Posterior cingulate gyrus (tissue), 11 donors: ENCODE data around the gene SEC63.
"Not testable (repeated sequence)": the region's sequence is repeated elsewhere in the genome, so short reads cannot be mapped to it uniquely, and the experiment has no call there.

Source experiments
- DNase-seq, 10 donors: peaks; one replicate each; pipeline versions ENCODE4 v3.0.0 to v3.0.0-alpha.2; 2020 to 2021; ENCODE audit warnings: mixed read lengths in 3 of 10
- intact Hi-C: fragments of 100-400 bp; cut with DNase I; formaldehyde crosslinking; loops from one replicate; pipeline ENCODE4 v1.15.1; 2023

SEC63 gene, protein sequence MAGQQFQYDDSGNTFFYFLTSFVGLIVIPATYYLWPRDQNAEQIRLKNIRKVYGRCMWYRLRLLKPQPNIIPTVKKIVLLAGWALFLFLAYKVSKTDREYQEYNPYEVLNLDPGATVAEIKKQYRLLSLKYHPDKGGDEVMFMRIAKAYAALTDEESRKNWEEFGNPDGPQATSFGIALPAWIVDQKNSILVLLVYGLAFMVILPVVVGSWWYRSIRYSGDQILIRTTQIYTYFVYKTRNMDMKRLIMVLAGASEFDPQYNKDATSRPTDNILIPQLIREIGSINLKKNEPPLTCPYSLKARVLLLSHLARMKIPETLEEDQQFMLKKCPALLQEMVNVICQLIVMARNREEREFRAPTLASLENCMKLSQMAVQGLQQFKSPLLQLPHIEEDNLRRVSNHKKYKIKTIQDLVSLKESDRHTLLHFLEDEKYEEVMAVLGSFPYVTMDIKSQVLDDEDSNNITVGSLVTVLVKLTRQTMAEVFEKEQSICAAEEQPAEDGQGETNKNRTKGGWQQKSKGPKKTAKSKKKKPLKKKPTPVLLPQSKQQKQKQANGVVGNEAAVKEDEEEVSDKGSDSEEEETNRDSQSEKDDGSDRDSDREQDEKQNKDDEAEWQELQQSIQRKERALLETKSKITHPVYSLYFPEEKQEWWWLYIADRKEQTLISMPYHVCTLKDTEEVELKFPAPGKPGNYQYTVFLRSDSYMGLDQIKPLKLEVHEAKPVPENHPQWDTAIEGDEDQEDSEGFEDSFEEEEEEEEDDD

DNA sequence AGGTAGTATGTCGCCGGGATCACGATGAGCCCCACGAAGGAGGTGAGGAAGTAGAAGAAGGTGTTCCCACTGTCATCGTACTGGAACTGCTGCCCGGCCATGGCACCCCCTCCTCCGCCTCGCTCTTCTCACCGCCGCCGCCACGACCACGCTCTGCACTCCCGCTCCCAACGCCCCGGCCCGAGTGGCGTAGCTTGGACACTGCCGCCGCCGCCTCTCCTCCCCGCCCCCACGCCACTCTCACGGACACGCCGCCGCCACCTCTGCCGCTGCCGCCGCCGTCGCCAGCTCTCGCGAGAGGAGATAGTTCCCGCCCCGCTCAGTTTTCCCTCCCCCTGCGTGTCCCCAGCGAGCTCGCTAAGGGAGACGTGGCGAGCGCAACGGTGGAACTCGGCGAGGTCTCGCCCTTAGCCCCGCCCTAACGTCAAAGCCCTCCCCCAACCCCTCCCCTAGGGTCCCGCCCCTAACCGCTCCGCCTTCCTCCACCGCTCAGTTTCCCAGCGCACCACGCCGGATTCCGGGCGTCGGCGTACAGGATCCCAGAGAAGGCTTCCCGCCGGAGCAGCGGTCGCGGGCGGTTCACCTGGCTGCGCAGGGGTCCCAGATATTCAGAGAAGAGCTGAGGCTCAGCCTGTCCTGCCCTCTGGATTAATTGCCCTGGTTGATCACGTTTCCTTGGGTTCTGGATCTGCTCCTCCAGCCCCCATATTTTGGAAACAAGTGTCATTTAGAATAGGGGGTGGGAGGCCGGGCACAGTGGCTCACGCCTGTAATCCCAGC is at the start of gene SEC63:
Gene SEC63, minus strand, starts transcription at position 300 of the 780 bp plus-strand sequence. Its CDS starts 199 bp downstream, at position 101.
- intact Hi-C loops = loop anchor here (1.0 kb wide), 1 partner anchor 116 kb away; the partner anchor contains the start of gene OSTM1
- peak; percentile 96 to 100 (median 98) for DNase-seq

DNA sequence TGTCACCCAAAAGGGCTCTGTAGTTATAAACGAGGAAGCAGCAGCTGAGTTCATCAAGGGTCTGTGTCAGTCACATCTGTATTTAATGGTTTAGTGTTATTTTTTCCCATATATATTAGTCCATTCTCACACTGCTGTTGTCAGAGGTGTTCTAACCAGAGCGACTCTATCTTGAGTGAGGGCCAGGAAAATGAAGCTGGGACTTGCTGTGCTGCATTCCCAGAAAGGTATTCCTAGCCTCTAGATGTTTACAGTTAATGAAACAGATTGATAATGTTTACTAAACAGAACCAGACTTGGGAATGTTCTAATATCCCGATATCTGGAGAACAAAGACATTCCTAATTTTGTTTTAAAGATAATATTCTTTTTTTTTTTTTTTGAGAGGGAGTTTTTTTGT is 48.0 kb upstream of the SEC63 start:
- intact Hi-C loops = no loop called here

GRCh38 chr6:108004861-108005260 is 46.9 kb upstream of the SEC63 start:
- intact Hi-C loops = no loop called here
- peak in 1 of 10 donors; percentile 70 for DNase-seq

More for the DNA sequence above, 48.0 kb upstream of the SEC63 start:
- no peak for DNase-seq

- DNase-seq = peak in 9 of 10 donors; percentile 54 to 95 (median 74)
- intact Hi-C loops = no loop called here
These were observed 44.6 kb upstream of the SEC63 start for GRCh38 chr6:108002365-108003221.

DNA sequence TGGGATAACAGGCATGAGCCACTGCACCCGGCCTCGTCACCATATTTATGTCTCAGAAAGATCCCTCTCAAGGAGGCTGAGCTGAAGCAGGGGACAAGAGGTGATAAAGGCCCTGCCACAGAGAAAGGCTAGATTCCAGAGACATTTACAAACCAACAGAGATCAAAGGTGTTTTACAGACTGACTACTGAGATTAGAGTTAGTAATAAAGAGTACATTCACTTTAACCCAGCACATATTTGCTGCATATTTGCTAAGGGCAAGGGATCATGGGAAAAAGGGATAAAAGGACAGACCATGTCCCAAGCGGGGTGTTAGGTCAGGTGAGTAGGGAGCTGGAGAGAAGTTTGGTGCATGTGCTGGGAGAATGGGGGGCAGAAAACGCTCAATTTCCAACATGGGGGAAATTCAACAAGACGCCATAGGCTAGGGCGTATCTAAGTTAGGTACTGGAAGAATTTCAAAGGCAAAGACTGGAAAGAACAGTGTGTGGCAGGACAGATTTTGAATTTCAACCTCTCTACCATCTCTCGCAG is 43.8 kb upstream of the SEC63 start:
- intact Hi-C loops = no loop called here
- DNase-seq = no peak

- intact Hi-C loops, DNase-seq: not testable (repeated sequence)
These were observed 42.3 kb upstream of the SEC63 start for GRCh38 chr6:108000259-108000658.

- intact Hi-C loops = no loop called here
- DNase-seq = no peak
These were observed 41.3 kb upstream of the SEC63 start for GRCh38 chr6:107999341-107999740.

DNA sequence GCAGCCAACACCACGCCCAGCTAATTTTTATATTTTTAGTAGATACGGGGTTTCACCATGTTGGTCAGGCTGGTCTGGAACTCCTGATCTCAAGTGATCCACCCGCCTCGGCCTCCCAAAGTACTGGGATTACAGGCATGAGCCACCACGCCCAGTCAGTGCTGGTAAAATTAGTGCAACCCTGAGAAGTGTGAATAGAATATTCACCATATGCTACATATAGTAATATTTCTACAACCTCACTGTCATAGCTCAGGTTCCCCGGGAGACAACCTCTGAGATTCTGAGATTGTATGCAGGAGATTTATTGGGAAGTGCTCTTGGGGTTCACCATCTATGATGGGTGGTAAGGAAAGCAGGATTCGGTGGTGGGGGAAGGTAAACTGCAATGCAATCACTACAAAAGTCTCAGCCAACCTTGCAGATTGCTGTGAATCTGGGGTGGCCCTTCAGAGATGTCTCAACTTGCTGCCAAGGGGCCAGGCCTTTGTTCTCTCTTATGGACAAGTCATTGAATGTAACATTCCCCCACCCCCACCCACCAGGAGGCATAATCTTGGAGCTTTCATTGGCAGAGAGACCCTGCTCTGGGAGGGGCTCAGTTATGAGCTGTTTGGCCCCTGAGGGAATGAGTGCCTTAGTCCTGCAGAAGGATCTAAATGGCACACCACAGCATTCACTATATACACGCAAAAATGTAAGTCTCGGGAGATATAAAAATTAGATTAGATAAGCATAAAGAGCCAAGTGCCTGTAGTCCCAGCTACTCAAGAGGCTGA is 34.0 kb upstream of the SEC63 start:
- no peak for DNase-seq
- intact Hi-C loops = no loop called here

DNA sequence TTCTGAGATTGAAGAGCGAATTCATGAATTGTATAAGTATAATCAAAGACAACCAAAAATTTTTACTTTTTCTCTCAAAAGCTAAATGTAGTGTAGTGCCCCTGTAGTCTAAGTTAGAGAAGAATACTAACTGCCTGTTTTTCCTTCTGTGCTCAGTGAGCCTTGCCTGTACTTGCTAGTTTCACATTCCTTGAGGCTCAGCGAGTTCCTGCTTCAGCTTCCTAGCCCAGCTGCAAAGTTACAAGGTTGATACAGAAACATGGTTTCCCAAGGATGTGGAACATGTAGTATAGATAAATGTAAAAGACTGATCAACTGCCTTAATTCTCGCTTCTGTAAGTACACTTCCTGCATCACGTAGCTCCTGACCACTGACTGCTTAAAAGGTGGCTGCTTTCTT is 33.1 kb upstream of the SEC63 start:
- DNase-seq = no peak
- intact Hi-C loops = no loop called here

DNA sequence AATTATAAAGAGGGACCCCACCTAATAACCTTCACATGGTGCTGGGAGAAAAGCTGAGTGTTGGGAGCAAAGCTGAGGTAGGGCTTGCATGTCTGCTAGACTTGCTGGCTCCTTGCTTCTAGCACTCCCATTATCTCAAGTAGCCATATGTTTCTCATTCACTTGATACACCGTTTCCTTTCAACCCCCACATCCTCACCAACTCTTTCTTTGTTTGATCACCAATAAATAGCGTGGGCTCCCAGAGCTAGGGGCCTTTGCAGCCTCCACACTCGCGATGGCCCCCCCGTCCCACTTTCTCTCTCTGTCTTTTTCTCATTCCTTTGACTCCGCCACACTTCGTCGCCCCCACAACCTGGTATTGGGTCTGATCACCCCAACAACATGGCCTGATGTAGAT is 32.6 kb upstream of the SEC63 start:
- DNase-seq, intact Hi-C loops: not testable (repeated sequence)

GRCh38 chr6:107989166-107990094 is 31.4 kb upstream of the SEC63 start:
- DNase-seq = no peak
- intact Hi-C loops = no loop called here

DNA sequence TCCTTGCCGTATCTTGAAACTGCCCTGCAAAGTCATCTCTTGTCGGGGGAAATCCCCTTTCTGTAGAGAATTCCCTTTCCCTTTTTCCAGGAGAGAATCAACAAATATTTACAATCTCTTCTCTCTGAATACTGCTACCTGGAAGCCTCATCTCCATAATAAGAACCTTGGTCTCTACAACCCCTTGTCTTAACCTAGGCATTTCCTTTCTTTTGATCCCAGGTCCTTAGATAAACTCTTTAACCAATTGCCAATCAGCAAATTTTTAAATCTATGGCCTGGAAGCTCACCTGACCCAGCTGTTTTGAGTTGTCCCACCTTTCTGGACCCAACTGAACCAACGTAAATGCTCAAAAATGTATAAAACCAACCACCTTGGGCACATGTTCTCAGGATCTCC is 30.6 kb upstream of the SEC63 start:
- intact Hi-C loops = no loop called here
- DNase-seq = no peak

DNA sequence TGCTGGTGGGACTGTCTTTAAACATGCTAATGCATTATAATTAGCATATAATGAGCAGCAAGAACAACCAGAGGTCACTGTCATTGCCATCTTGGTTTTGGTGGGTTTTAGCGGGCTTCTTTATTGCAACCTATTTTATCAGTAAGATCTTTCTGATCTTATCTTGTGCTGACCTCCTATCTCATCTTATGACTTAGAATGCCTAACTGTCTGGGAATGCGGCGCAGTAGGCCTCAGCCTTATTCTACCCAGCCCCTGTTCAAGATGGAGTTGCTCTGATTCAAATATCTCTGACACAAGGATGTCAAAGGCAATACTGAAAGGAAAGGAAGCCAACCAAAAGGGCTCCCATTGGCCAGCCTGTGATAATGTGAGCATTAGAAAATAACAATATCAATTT is 29.8 kb upstream of the SEC63 start:
- intact Hi-C loops = no loop called here
- DNase-seq = no peak

GRCh38 chr6:107985701-107986100 is 27.7 kb upstream of the SEC63 start:
- intact Hi-C loops = no loop called here
- no peak for DNase-seq

GRCh38 chr6:107983811-107984210 is 25.8 kb upstream of the SEC63 start:
- no peak for DNase-seq
- intact Hi-C loops = no loop called here

DNA sequence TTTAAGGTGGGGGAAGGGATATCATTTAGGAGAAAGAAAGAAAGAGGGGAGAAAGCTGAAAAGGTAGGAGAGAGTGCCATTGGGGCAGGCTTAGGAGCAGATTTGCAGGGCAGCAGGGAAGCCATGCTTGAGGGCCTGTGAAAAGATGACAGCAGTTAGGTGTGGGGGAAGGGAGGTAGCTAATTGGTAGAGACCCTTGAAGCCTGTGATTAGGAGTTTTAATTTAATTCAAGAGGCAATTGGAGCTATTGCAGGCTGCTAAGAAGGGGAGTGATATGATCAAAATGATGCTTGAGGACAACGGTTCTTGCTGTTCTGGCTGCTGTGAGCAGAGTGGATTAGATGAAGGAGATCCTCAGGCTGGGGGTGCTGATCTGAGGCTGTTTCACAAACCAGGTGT is 24.5 kb upstream of the SEC63 start:
- no peak for DNase-seq
- intact Hi-C loops = no loop called here

GRCh38 chr6:107981695-107982094 is 23.7 kb upstream of the SEC63 start:
- DNase-seq = no peak
- intact Hi-C loops = no loop called here

GRCh38 chr6:107977283-107977682 is 19.3 kb upstream of the SEC63 start:
- DNase-seq = no peak
- intact Hi-C loops = loop anchor here (2.0 kb wide), 1 partner anchor 550 kb away; no protein-coding TSS in a partner anchor
